ENCODE results near the gene RING1.

The RING1 gene

GRCh38 chr6:33208091-33208967, at the start of gene RING1:
RING1 (plus strand) TSS chr6:33208500; CDS start chr6:33208823, 323 bp downstream.
- in situ Hi-C loops (cut with HindIII; ENCODE audit: low sequenced_read_pairs): no loop called here

- in situ Hi-C loops (cut with HindIII; ENCODE audit: low sequenced_read_pairs): no loop called here
These were observed 48.2 kb upstream of the RING1 start for GRCh38 chr6:33160096-33160495.

- in situ Hi-C loops (cut with HindIII; ENCODE audit: low sequenced_read_pairs): no loop called here
These were observed 47.5 kb upstream of the RING1 start for GRCh38 chr6:33160728-33161344.

GRCh38 chr6:33161354-33162331, 46.7 kb upstream of the RING1 start:
- in situ Hi-C loops (cut with HindIII; ENCODE audit: low sequenced_read_pairs): no loop called here

- in situ Hi-C loops (cut with HindIII; ENCODE audit: low sequenced_read_pairs): no loop called here
These were observed 44.8 kb upstream of the RING1 start for GRCh38 chr6:33163540-33163939.

GRCh38 chr6:33164176-33164575, 44.1 kb upstream of the RING1 start:
- in situ Hi-C loops (cut with HindIII; ENCODE audit: low sequenced_read_pairs): no loop called here

- in situ Hi-C loops (cut with HindIII; ENCODE audit: low sequenced_read_pairs): no loop called here
These were observed 43.5 kb upstream of the RING1 start for GRCh38 chr6:33164665-33165373.

- in situ Hi-C loops (cut with HindIII; ENCODE audit: low sequenced_read_pairs): no loop called here
These were observed 42.6 kb upstream of the RING1 start for GRCh38 chr6:33165581-33166258.

GRCh38 chr6:33166363-33166762, 41.9 kb upstream of the RING1 start:
- in situ Hi-C loops (cut with HindIII; ENCODE audit: low sequenced_read_pairs): no loop called here

GRCh38 chr6:33166811-33167210, 41.5 kb upstream of the RING1 start:
- in situ Hi-C loops (cut with HindIII; ENCODE audit: low sequenced_read_pairs): no loop called here

GRCh38 chr6:33167374-33168283, 40.7 kb upstream of the RING1 start:
- in situ Hi-C loops (cut with HindIII; ENCODE audit: low sequenced_read_pairs): no loop called here

GRCh38 chr6:33168284-33168601, 40.1 kb upstream of the RING1 start:
- in situ Hi-C loops (cut with HindIII; ENCODE audit: low sequenced_read_pairs): no loop called here

- in situ Hi-C loops (cut with HindIII; ENCODE audit: low sequenced_read_pairs): no loop called here
These were observed 39.7 kb upstream of the RING1 start for GRCh38 chr6:33168639-33169038.

GRCh38 chr6:33169291-33170175, 38.8 kb upstream of the RING1 start:
- in situ Hi-C loops (cut with HindIII; ENCODE audit: low sequenced_read_pairs): no loop called here

- in situ Hi-C loops (cut with HindIII; ENCODE audit: low sequenced_read_pairs): no loop called here
These were observed 37.9 kb upstream of the RING1 start for GRCh38 chr6:33170176-33171015.

- in situ Hi-C loops (cut with HindIII; ENCODE audit: low sequenced_read_pairs): no loop called here
These were observed 37.1 kb upstream of the RING1 start for GRCh38 chr6:33171016-33171879.
